Testis (tissue), 2 donors: ENCODE results near the gene MAPKAPK3.

Experiments
- CTCF ChIP-seq, 3 experiments: fragments of 450-650 bp in 2 of 3; fragments of 200-600 bp in 1 of 3; sonication (generic) in 1 of 3; IDR thresholded peaks; one replicate each; pipeline ENCODE4 v1.5.1; 2016 to 2019; ENCODE audit warnings: antibody characterized with exemption in 3 of 3, mild to moderate bottlenecking in 2 of 3, moderate library complexity in 1 of 3
- POLR2A ChIP-seq: fragments of 450-650 bp; IDR thresholded peaks from one replicate; pipeline ENCODE4 v1.6.1; 2017; ENCODE audit warnings: antibody characterized with exemption, mild to moderate bottlenecking, moderate library complexity

GRCh38 chr3:50600141-50600753, 16.7 kb upstream of the MAPKAPK3 start:
- TF ChIP-seq POLR2A = no peak
- TF ChIP-seq CTCF (IDR thresholded peaks at IDR 0.05) = no peak
